B cell (primary cell): ENCODE data around the gene SCGN. TPM values are rescaled to one million over a fixed set of nuclear protein-coding genes. Genes with fewer than 3 reads are reported as not detected.

Experiments
- ATAC-seq: fragments of 200-7000 bp; cut with Tn5 transposase; one replicate; pipeline ENCODE4 v1.10.0; 2021; ENCODE audit warnings: low read depth, mild to moderate bottlenecking, moderate number of reproducible peaks, moderate library complexity
- CTCF ChIA-PET: fragments of 350-600 bp; sonication (Branson Sonifier 250); formaldehyde crosslinking; loops from one replicate; lab custom pipeline; 2021; ENCODE audit warnings: antibody characterized with exemption, inconsistent platforms; lab: Charles Lee
- POLR2A ChIA-PET: fragments of 350-600 bp; sonication (Branson Sonifier 250); formaldehyde crosslinking; loops from one replicate; lab custom pipeline; 2021; ENCODE audit warnings: antibody characterized with exemption; lab: Charles Lee
- DNase-seq: peaks from one replicate; pipeline ENCODE4 v3.0.0; 2013
- H2AFZ ChIP-seq: 2 replicates; pipeline ENCODE4 v1.6.1; 2012; ENCODE audit warnings: mild to moderate bottlenecking, low read depth, low read length; ENCODE audit not compliant: insufficient read depth, poor library complexity, severe bottlenecking
- H3K27ac ChIP-seq, 2 donors: 1 replicate in 1 of 2; 2 replicates in 1 of 2; pipeline ENCODE4 v1.5.1; 2012 to 2013; ENCODE audit warnings: low read length in 2 of 2, mild to moderate bottlenecking in 2 of 2, moderate library complexity in 1 of 2
- H3K27me3 ChIP-seq, 4 experiments: fragments of 200-600 bp in 1 of 4; sonication (generic) in 1 of 4; replicated peaks in 1 of 4; 1 replicate in 2 of 4; 2 replicates in 2 of 4; pipeline versions ENCODE4 v1.6.1 to v1.7.0; 2013 to 2016; ENCODE audit warnings: low read length in 3 of 4, mild to moderate bottlenecking in 2 of 4, mixed read lengths in 1 of 4, moderate library complexity in 1 of 4; ENCODE audit not compliant: insufficient read depth in 4 of 4, control insufficient read depth in 3 of 4; ENCODE audit errors: control extremely low read depth in 1 of 4
- H3K36me3 ChIP-seq, 2 experiments: replicated peaks in 1 of 2; 1 replicate in 1 of 2; 2 replicates in 1 of 2; pipeline versions ENCODE4 v1.6.1 to v1.7.1; 2013; ENCODE audit warnings: low read length in 1 of 2; ENCODE audit not compliant: insufficient read depth in 2 of 2, control insufficient read depth in 1 of 2; ENCODE audit errors: control extremely low read depth in 1 of 2, extremely low read depth in 1 of 2
- H3K4me1 ChIP-seq, 2 donors: fragments of 200-600 bp in 1 of 2; sonication (generic) in 1 of 2; 1 replicate in 1 of 2; 2 replicates in 1 of 2; pipeline versions ENCODE4 v1.5.1 to v1.6.1; 2013 to 2017; ENCODE audit warnings: low read length in 2 of 2; ENCODE audit not compliant: control insufficient read depth in 2 of 2, insufficient read depth in 2 of 2
- H3K4me2 ChIP-seq: replicated peaks from 2 replicates; pipeline ENCODE3; 2012; ENCODE audit warnings: mild to moderate bottlenecking, low read depth, low read length; ENCODE audit not compliant: poor library complexity, severe bottlenecking
- H3K4me3 ChIP-seq, 5 experiments: fragments of 200-600 bp in 1 of 5; sonication (generic) in 1 of 5; 1 replicate in 3 of 5; 2 replicates in 2 of 5; pipeline versions ENCODE4 v1.5.1 to v1.7.0; 2011 to 2016; ENCODE audit warnings: low read length in 4 of 5, mild to moderate bottlenecking in 4 of 5, low read depth in 2 of 5, control low read depth in 1 of 5, moderate library complexity in 1 of 5; ENCODE audit not compliant: insufficient read depth in 1 of 5; ENCODE audit errors: control extremely low read depth in 1 of 5, extremely low read depth in 1 of 5
- H3K79me2 ChIP-seq: fragments of 200-600 bp; sonication (generic); one replicate; pipeline ENCODE4 v1.6.0; 2016; ENCODE audit warnings: low read length; ENCODE audit not compliant: control insufficient read depth, insufficient read depth
- H3K9ac ChIP-seq: fragments of 200-600 bp; sonication (generic); 2 replicates; pipeline ENCODE4 v1.6.1; 2017; ENCODE audit warnings: mild to moderate bottlenecking, low read length, moderate library complexity
- H3K9me3 ChIP-seq, 3 donors: one replicate each; pipeline versions ENCODE4 v1.6.1 to v1.7.1; 2013; ENCODE audit warnings: low read length in 2 of 3; ENCODE audit not compliant: control insufficient read depth in 2 of 3, insufficient read depth in 1 of 3; ENCODE audit errors: control extremely low read depth in 1 of 3
- H4K20me1 ChIP-seq: 2 replicates; pipeline ENCODE4 v1.6.0; 2012; ENCODE audit warnings: mild to moderate bottlenecking, low read length; ENCODE audit not compliant: insufficient read depth, control insufficient read depth, poor library complexity, severe bottlenecking
- H3K27ac Mint-ChIP-seq: one replicate; pipeline ENCODE4 v1.8.0; 2021; ENCODE audit warnings: mixed read lengths
- H3K27me3 Mint-ChIP-seq: one replicate; pipeline ENCODE4 v1.8.0; 2021; ENCODE audit warnings: mixed read lengths
- H3K4me1 Mint-ChIP-seq: one replicate; pipeline ENCODE4 v1.8.0; 2021; ENCODE audit warnings: mixed read lengths
- H3K4me3 Mint-ChIP-seq: one replicate; pipeline ENCODE4 v1.8.0; 2021; ENCODE audit warnings: mixed read lengths
- H3K9me3 Mint-ChIP-seq: one replicate; pipeline ENCODE4 v1.8.0; 2022; ENCODE audit warnings: mixed read lengths; ENCODE audit not compliant: insufficient read depth
- CTCF ChIP-seq: fragments of 200-600 bp; IDR thresholded peaks from one replicate; pipeline ENCODE4 v1.8.0; 2022; ENCODE audit warnings: antibody characterized with exemption, mild to moderate bottlenecking
- EZH2 ChIP-seq: IDR thresholded peaks from 2 replicates; pipeline ENCODE4 v1.6.1; 2012; ENCODE audit warnings: borderline replicate concordance, low read depth, mild to moderate bottlenecking, moderate library complexity, low read length; ENCODE audit not compliant: insufficient read depth, poor library complexity, severe bottlenecking
- WGBS: methylation state at CpG from one replicate; pipeline ENCODE4 v1.1.5; 2013; ENCODE audit warnings: missing lambda C conversion rate; ENCODE audit not compliant: insufficient coverage; 5-methylcytosine and 5-hydroxymethylcytosine counted together
- intact Hi-C: fragments of 100-400 bp; cut with micrococcal nuclease; formaldehyde crosslinking; loops from one replicate; pipeline ENCODE4 v1.10.0; 2022
- polyA plus RNA-seq: library from polyadenylated mRNA; depleted of rRNA; stranded (reverse); fragments of >200 nt; gene quantifications from 2 replicates; pipeline ENCODE4 v1.2.3, GENCODE V29; 2012
- total RNA-seq, 2 donors: library from RNA; stranded (reverse); fragments of 120-200 nt in 1 of 2; gene quantifications; 1 replicate in 1 of 2; 2 replicates in 1 of 2; pipeline versions ENCODE4 v1.2.3 to v1.2.4, GENCODE V29; 2013 to 2022

The SCGN gene
- total and polyA plus RNA-seq, 2 donors (not counting 1 experiment from before 2014, with no cell fraction given), result not detected

- Histone ChIP-seq H3K27ac (no peak overlapping the region), H3K27me3 (peaks cover 0 to 6% (median 3%) of the 10 kb centered on the region in 4 experiments), H2AFZ (no peak overlapping the region), H3K9ac (no peak overlapping the region), H3K4me1 (no peaks in the 10 kb centered on the region), H3K79me2 (no peaks in the 10 kb centered on the region), H3K4me3 (no peak overlapping the region), H3K9me3 (no peaks in the 10 kb centered on the region), H3K4me2 (no peak overlapping the region), H3K36me3 (no peaks in the 10 kb centered on the region), H4K20me1 (no peaks in the 10 kb centered on the region)
- ATAC-seq (no peak), DNase-seq (no peak)
- Mint-ChIP-seq H3K4me1 (no peaks in the 10 kb centered on the region), H3K4me3 (no peak overlapping the region), H3K27ac (no peak overlapping the region), H3K27me3 (peaks cover 32% of the 10 kb centered on the region), H3K9me3 (no peaks in the 10 kb centered on the region)
- ChIA-PET POLR2A (no interaction called here), CTCF (interaction anchor here (1.1 to 2.2 kb wide), 2 partner anchors 22 to 24 kb away, joined by 3 to 6 read pairs; no protein-coding TSS in a partner anchor)
- intact Hi-C loops, result no loop called here
- 80% methylated on average over 2 of the region's 4 CpGs for WGBS
- no peak for TF ChIP-seq EZH2
- TF ChIP-seq CTCF, result no peak
These were observed 42.4 kb downstream of the SCGN start for GRCh38 chr6:25694366-25694765.

GRCh38 chr6:25695671-25696070 is 43.7 kb downstream of the SCGN start:
- ATAC-seq, result no peak

More at GRCh38 chr6:25695671-25696070, 43.7 kb downstream of the SCGN start:
- H3K36me3 ChIP-seq, result no peaks in the 10 kb centered on the region
- H3K4me2 ChIP-seq, result no peak overlapping the region
- TF ChIP-seq CTCF (no peak), EZH2 (no peak)
- Mint-ChIP-seq H3K9me3 (no peaks in the 10 kb centered on the region), H3K4me1 (no peaks in the 10 kb centered on the region), H3K27ac (no peak overlapping the region), H3K4me3 (no peak overlapping the region), H3K27me3 (peaks cover 23% of the 10 kb centered on the region)
- H3K27ac ChIP-seq, result no peak overlapping the region
- ChIA-PET POLR2A (no interaction called here), CTCF (no interaction called here)
- H2AFZ ChIP-seq, result no peak overlapping the region
- peaks cover 0 to 3% (median 2%) of the 10 kb centered on the region in 3 donors for H3K9me3 ChIP-seq
- H3K4me3 ChIP-seq, result no peak overlapping the region
- H3K9ac ChIP-seq, result no peak overlapping the region
- no peaks in the 10 kb centered on the region for H4K20me1 ChIP-seq
- peaks cover 0 to 4% (median 2%) of the 10 kb centered on the region in 4 experiments for H3K27me3 ChIP-seq
- no peaks in the 10 kb centered on the region for H3K4me1 ChIP-seq
- no peak for DNase-seq
- 100% methylated on average over 1 of the region's 2 CpGs for WGBS
- H3K79me2 ChIP-seq, result no peaks in the 10 kb centered on the region
- intact Hi-C loops, result no loop called here
